Thymus (tissue), 14 donors: Measurements from ENCODE around the gene SNAP47. TPM values are rescaled to one million over a fixed set of nuclear protein-coding genes. Genes with fewer than 3 reads are reported as not detected.
"Not testable (repeated sequence)": the region's sequence is repeated elsewhere in the genome, so short reads cannot be mapped to it uniquely, and the experiment has no call there.

Experiments used
- DNase-seq, 9 donors: peaks; one replicate each; pipeline ENCODE4 v3.0.0-alpha.2; 2013; ENCODE audit warnings: low spot score in 9 of 9, low read depth in 6 of 9, missing footprints in 1 of 9
- H3K27ac ChIP-seq, 2 donors: one replicate each; pipeline ENCODE4 v1.5.1; 2013; ENCODE audit warnings: control low read depth in 1 of 2, low read depth in 1 of 2, low read length in 1 of 2, mild to moderate bottlenecking in 1 of 2, moderate library complexity in 1 of 2
- H3K27me3 ChIP-seq, 2 donors: one replicate each; pipeline ENCODE4 v1.5.1; 2013; ENCODE audit warnings: low read length in 1 of 2; ENCODE audit not compliant: control insufficient read depth in 2 of 2, insufficient read depth in 1 of 2
- H3K36me3 ChIP-seq, 2 donors: one replicate each; pipeline ENCODE4 v1.5.1; 2013; ENCODE audit warnings: low read length in 1 of 2, mild to moderate bottlenecking in 1 of 2, moderate library complexity in 1 of 2; ENCODE audit not compliant: control insufficient read depth in 2 of 2, insufficient read depth in 2 of 2
- H3K4me1 ChIP-seq, 2 donors: one replicate each; pipeline ENCODE4 v1.5.1; 2013; ENCODE audit warnings: low read length in 2 of 2; ENCODE audit not compliant: control insufficient read depth in 2 of 2, insufficient read depth in 2 of 2
- H3K4me3 ChIP-seq, 2 donors: one replicate each; pipeline ENCODE4 v1.5.1; 2013; ENCODE audit warnings: low read length in 2 of 2, control low read depth in 1 of 2, mild to moderate bottlenecking in 1 of 2
- H3K9me3 ChIP-seq, 2 donors: one replicate each; pipeline ENCODE4 v1.5.1; 2013; ENCODE audit warnings: low read length in 1 of 2, mild to moderate bottlenecking in 1 of 2; ENCODE audit not compliant: control insufficient read depth in 2 of 2, insufficient read depth in 1 of 2
- WGBS: extraction: QIAGEN DNeasy Blood & Tissue Kit; methylation state at CpG from one replicate; pipeline ENCODE4 v1.1.7; 2013; 5-methylcytosine and 5-hydroxymethylcytosine counted together
- long read RNA-seq, 10 donors: transcript quantifications; one replicate each; lab custom pipeline, GENCODE V29; 2026
- polyA plus RNA-seq: library from polyadenylated mRNA; stranded (reverse); fragments of 200-250 nt; gene quantifications from one replicate; pipeline ENCODE4 v1.2.3, GENCODE V29; 2013
- total RNA-seq: library from RNA; stranded (reverse); fragments of 120-200 nt; gene quantifications from one replicate; pipeline ENCODE4 v1.2.4, GENCODE V29; 2013
- donor health status: healthy.

Gene SNAP47, protein sequence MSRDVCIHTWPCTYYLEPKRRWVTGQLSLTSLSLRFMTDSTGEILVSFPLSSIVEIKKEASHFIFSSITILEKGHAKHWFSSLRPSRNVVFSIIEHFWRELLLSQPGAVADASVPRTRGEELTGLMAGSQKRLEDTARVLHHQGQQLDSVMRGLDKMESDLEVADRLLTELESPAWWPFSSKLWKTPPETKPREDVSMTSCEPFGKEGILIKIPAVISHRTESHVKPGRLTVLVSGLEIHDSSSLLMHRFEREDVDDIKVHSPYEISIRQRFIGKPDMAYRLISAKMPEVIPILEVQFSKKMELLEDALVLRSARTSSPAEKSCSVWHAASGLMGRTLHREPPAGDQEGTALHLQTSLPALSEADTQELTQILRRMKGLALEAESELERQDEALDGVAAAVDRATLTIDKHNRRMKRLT
- total RNA-seq, result 27.2 TPM
- polyA plus RNA-seq, result 17.3 TPM
- long read RNA-seq, donor 1, partial matches to known transcripts, result 0 of 1 reads
- long read RNA-seq, donor 1, other reads (novel, unspliced or antisense), result 0 of 1 reads
- long read RNA-seq, donor 2, transcript SNAP47-202 (5 exons, 2,362 nt), result major isoform, 10 of 28 reads
- long read RNA-seq, donor 2, partial matches to known transcripts, result 0 of 28 reads
- long read RNA-seq, donor 2, other reads (novel, unspliced or antisense), result 16 of 28 reads
- long read RNA-seq, donor 3, transcript SNAP47-202 (5 exons, 2,362 nt), result major isoform, 7 of 21 reads
- long read RNA-seq, donor 3, partial matches to known transcripts, result 14 of 21 reads
- long read RNA-seq, donor 3, other reads (novel, unspliced or antisense), result 0 of 21 reads
- long read RNA-seq, donor 4, partial matches to known transcripts, result 7 of 13 reads
- long read RNA-seq, donor 4, other reads (novel, unspliced or antisense), result 0 of 13 reads
- long read RNA-seq, donor 5, transcript SNAP47-202 (5 exons, 2,362 nt), result major isoform, 8 of 22 reads
- long read RNA-seq, donor 5, partial matches to known transcripts, result 13 of 22 reads
- long read RNA-seq, donor 5, other reads (novel, unspliced or antisense), result 0 of 22 reads
- long read RNA-seq, donor 6, transcript SNAP47-202 (5 exons, 2,362 nt), result major isoform, 5 of 20 reads
- long read RNA-seq, donor 6, partial matches to known transcripts, result 15 of 20 reads
- long read RNA-seq, donor 6, other reads (novel, unspliced or antisense), result 0 of 20 reads
- long read RNA-seq, donor 7, partial matches to known transcripts, result 0 of 1 reads
- long read RNA-seq, donor 7, other reads (novel, unspliced or antisense), result 0 of 1 reads
- long read RNA-seq, donor 8, partial matches to known transcripts, result 5 of 8 reads
- long read RNA-seq, donor 8, other reads (novel, unspliced or antisense), result 0 of 8 reads
- long read RNA-seq, donor 9, partial matches to known transcripts, result 0 of 4 reads
- long read RNA-seq, donor 9, other reads (novel, unspliced or antisense), result 0 of 4 reads
- long read RNA-seq, donor 10, transcript SNAP47-202 (5 exons, 2,362 nt), result major isoform, 7 of 8 reads
- long read RNA-seq, donor 10, partial matches to known transcripts, result 0 of 8 reads
- long read RNA-seq, donor 10, other reads (novel, unspliced or antisense), result 0 of 8 reads

- Histone ChIP-seq H3K4me3 (peak within 1 kb of the TSS; percentile 64 to 74), H3K27me3 (no peaks in the 10 kb centered on the region), H3K9me3 (no peaks in the 10 kb centered on the region), H3K27ac (peak within 1 kb of the TSS; percentile 43 to 86), H3K4me1 (peaks cover 14 to 23% of the 10 kb centered on the region in 2 donors), H3K36me3 (peaks cover 17 to 34% of the 10 kb centered on the region in 2 donors)
- under 1% methylated on average over 83 of the region's 83 CpGs for WGBS
- DNase-seq, result peak; percentile 75 to 95 (median 88)
Observed at GRCh38 chr1:227734856-227735538, at the start of gene SNAP47, which contains the start of gene JMJD4. Gene SNAP47, plus strand, starts transcription at chr1:227735435. Its CDS starts 12,302 bp downstream, at chr1:227747737. Gene JMJD4, minus strand, starts transcription at chr1:227735302. Its CDS starts 29 bp downstream, at chr1:227735273.

DNA sequence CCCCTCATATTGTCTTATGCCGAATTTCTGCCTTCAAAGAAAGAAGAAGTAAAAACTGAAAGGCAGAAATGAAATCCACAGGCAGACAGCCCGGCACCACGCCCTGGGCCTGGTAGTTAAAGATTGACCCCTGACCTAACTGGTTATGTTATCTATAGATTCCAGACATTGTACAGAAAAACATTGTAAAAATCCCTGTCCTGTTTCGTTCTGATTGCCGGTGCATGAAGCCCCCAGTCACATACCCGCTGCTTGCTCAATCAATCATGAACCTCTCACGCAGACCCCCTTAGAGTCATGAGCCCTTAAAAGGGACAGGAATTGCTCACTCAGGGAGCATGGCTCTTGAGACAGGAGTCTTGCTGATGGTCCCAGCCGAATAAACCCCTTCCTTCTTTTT, 49.4 kb upstream of the SNAP47 start:
- Histone ChIP-seq H3K4me1 (no peaks in the 10 kb centered on the region), H3K9me3 (peaks cover 0 to 8% of the 10 kb centered on the region in 2 donors)
- WGBS, result 78% methylated on average over 8 of the region's 8 CpGs

GRCh38 chr1:227697321-227697864, 37.8 kb upstream of the SNAP47 start:
- WGBS, result 92% methylated on average over 3 of the region's 3 CpGs
- H3K9me3 ChIP-seq, result peaks cover 0 to 7% of the 10 kb centered on the region in 2 donors

More for the DNA sequence above, 49.4 kb upstream of the SNAP47 start:
- Histone ChIP-seq H3K4me3 (no peak overlapping the region), H3K27ac (no peak overlapping the region), H3K27me3 (no peaks in the 10 kb centered on the region), H3K36me3 (no peaks in the 10 kb centered on the region)
- DNase-seq, result no peak

DNA sequence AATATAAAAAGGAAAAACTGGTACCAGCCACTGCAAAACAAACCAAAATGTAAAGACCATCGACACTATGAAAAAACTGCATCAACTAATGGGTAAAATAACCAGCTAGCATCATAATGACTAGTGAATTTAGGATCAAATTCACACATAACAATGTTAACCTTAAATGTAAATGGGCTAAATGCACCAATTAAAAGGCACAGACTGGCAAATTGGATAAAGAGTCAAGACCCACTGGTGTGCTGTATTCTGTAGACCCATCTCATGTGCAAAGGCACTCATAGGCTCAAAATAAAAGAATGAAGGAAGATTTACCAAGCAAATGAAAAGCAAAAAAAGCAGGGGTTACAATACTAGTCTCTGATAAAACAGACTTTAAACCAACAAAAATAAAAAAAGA, 33.6 kb upstream of the SNAP47 start:
- not testable (repeated sequence) for DNase-seq, H3K4me1 ChIP-seq, H3K9me3 ChIP-seq, H3K27ac ChIP-seq, H3K36me3 ChIP-seq, H3K27me3 ChIP-seq, H3K4me3 ChIP-seq
- 92% methylated on average over 1 of the region's 1 CpG for WGBS

More at GRCh38 chr1:227697321-227697864, 37.8 kb upstream of the SNAP47 start:
- no peaks in the 10 kb centered on the region for H3K4me1 ChIP-seq
- H3K4me3 ChIP-seq, result no peak overlapping the region
- DNase-seq, result no peak
- H3K27ac ChIP-seq, result no peak overlapping the region
- no peaks in the 10 kb centered on the region for H3K27me3 ChIP-seq
- H3K36me3 ChIP-seq, result no peaks in the 10 kb centered on the region

- no peaks in the 10 kb centered on the region for H3K27me3 ChIP-seq
- H3K4me3 ChIP-seq, result no peak overlapping the region
- no peak overlapping the region for H3K27ac ChIP-seq
- DNase-seq, result no peak
- H3K4me1 ChIP-seq, result no peaks in the 10 kb centered on the region
- no peaks in the 10 kb centered on the region for H3K9me3 ChIP-seq
- H3K36me3 ChIP-seq, result no peaks in the 10 kb centered on the region
- 57% methylated on average over 1 of the region's 1 CpG for WGBS
Observed at GRCh38 chr1:227707846-227708245, 27.4 kb upstream of the SNAP47 start.

GRCh38 chr1:227709451-227709850, 25.8 kb upstream of the SNAP47 start:
- no peaks in the 10 kb centered on the region for H3K27me3 ChIP-seq
- no peaks in the 10 kb centered on the region for H3K4me1 ChIP-seq
- WGBS, result 90% methylated on average over 1 of the region's 1 CpG
- peaks cover 0 to 10% of the 10 kb centered on the region in 2 donors for H3K9me3 ChIP-seq
- no peaks in the 10 kb centered on the region for H3K36me3 ChIP-seq
- H3K4me3 ChIP-seq, result no peak overlapping the region
- no peak for DNase-seq
- H3K27ac ChIP-seq, result no peak overlapping the region

GRCh38 chr1:227710474-227710873, 24.8 kb upstream of the SNAP47 start:
- DNase-seq, H3K36me3 ChIP-seq: not testable (repeated sequence)
- WGBS, result 97% methylated on average over 20 of the region's 24 CpGs

GRCh38 chr1:227712648-227713047, 22.6 kb upstream of the SNAP47 start:
- no peak overlapping the region for H3K4me3 ChIP-seq
- peaks cover 0 to 10% of the 10 kb centered on the region in 2 donors for H3K9me3 ChIP-seq

More at GRCh38 chr1:227710474-227710873, 24.8 kb upstream of the SNAP47 start:
- not testable (repeated sequence) for H3K4me3 ChIP-seq, H3K4me1 ChIP-seq, H3K27ac ChIP-seq, H3K27me3 ChIP-seq
- peaks cover 0 to 10% of the 10 kb centered on the region in 2 donors for H3K9me3 ChIP-seq

More at GRCh38 chr1:227712648-227713047, 22.6 kb upstream of the SNAP47 start:
- no peak overlapping the region for H3K27ac ChIP-seq
- no peaks in the 10 kb centered on the region for H3K36me3 ChIP-seq
- no peaks in the 10 kb centered on the region for H3K4me1 ChIP-seq
- no peaks in the 10 kb centered on the region for H3K27me3 ChIP-seq
- DNase-seq, result no peak
